HepG2 (cell line): ENCODE data around the gene EMC8. TPM values are rescaled to one million over a fixed set of nuclear protein-coding genes. Genes with fewer than 3 reads are reported as not detected.

ENCODE experiments used
- CEBPZ ChIP-seq: IDR thresholded peaks from 2 replicates; pipeline ENCODE4 v1.6.1; 2012; ENCODE audit warnings: low read length, improper control_type of control experiment
- EEA1 ChIP-seq: sonication (generic); formaldehyde crosslinking; IDR thresholded peaks from 2 replicates; pipeline ENCODE4 v1.5.1; 2020; ENCODE audit warnings: mild to moderate bottlenecking, missing genetic modification reagents, borderline replicate concordance
- HDAC2 ChIP-seq: sonication (generic); formaldehyde crosslinking; IDR thresholded peaks from 2 replicates; pipeline ENCODE4 v1.4.0; 2020; ENCODE audit warnings: missing genetic modification reagents
- HOXA7 ChIP-seq: sonication (generic); formaldehyde crosslinking; IDR thresholded peaks from 2 replicates; pipeline ENCODE4 v1.8.1; 2022; ENCODE audit warnings: mild to moderate bottlenecking, missing genetic modification reagents, moderate library complexity
- IKZF4 ChIP-seq: sonication (generic); formaldehyde crosslinking; IDR thresholded peaks from 2 replicates; pipeline ENCODE4 v1.5.1; 2020; ENCODE audit warnings: borderline replicate concordance, mild to moderate bottlenecking, low read depth, missing genetic modification reagents; ENCODE audit errors: not compliant biosample characterization
- LBX2 ChIP-seq: sonication (generic); formaldehyde crosslinking; IDR thresholded peaks from 2 replicates; pipeline ENCODE4 v1.5.0; 2020; ENCODE audit warnings: missing genetic modification reagents, mild to moderate bottlenecking, borderline replicate concordance
- MAFF ChIP-seq: IDR thresholded peaks from 2 replicates; pipeline ENCODE4 v1.6.1; 2011; ENCODE audit warnings: low read depth, low read length, improper control_type of control experiment
- MED1 ChIP-seq: sonication (generic); formaldehyde crosslinking; IDR thresholded peaks from 2 replicates; pipeline ENCODE4 v1.4.0; 2020; ENCODE audit warnings: missing genetic modification reagents
- MTERF4 ChIP-seq: sonication (generic); formaldehyde crosslinking; IDR thresholded peaks from 2 replicates; pipeline ENCODE4 v1.8.0; 2023; ENCODE audit warnings: mild to moderate bottlenecking, missing genetic modification reagents
- PLSCR1 ChIP-seq: sonication (generic); formaldehyde crosslinking; IDR thresholded peaks from 2 replicates; pipeline ENCODE4 v1.5.0; 2020; ENCODE audit warnings: missing genetic modification reagents, mild to moderate bottlenecking, borderline replicate concordance
- PRMT3 ChIP-seq: sonication (generic); formaldehyde crosslinking; IDR thresholded peaks from 2 replicates; pipeline ENCODE4 v1.8.1; 2022; ENCODE audit warnings: low read depth, mild to moderate bottlenecking, moderate library complexity, missing genetic modification reagents, borderline replicate concordance
- RFXAP ChIP-seq: sonication (generic); formaldehyde crosslinking; IDR thresholded peaks from 2 replicates; pipeline ENCODE4 v1.4.0; 2020; ENCODE audit warnings: missing genetic modification reagents, borderline replicate concordance
- SIX1 ChIP-seq: sonication (generic); formaldehyde crosslinking; IDR thresholded peaks from 2 replicates; pipeline ENCODE4 v1.4.0; 2020; ENCODE audit warnings: missing genetic modification reagents, borderline replicate concordance
- SMAD3 ChIP-seq: sonication (generic); formaldehyde crosslinking; IDR thresholded peaks from 2 replicates; pipeline ENCODE4 v1.4.0; 2020; ENCODE audit warnings: missing genetic modification reagents
- TEAD2 ChIP-seq: sonication (generic); formaldehyde crosslinking; IDR thresholded peaks from 2 replicates; pipeline ENCODE4 v1.9.0; 2021; ENCODE audit warnings: missing genetic modification reagents
- TOPORS ChIP-seq: sonication (generic); formaldehyde crosslinking; IDR thresholded peaks from 2 replicates; pipeline ENCODE4 v1.8.0; 2023; ENCODE audit warnings: mild to moderate bottlenecking, missing genetic modification reagents
- ZNF598 ChIP-seq: sonication (generic); formaldehyde crosslinking; IDR thresholded peaks from 2 replicates; pipeline ENCODE4 v1.5.1; 2020; ENCODE audit warnings: mild to moderate bottlenecking, missing genetic modification reagents, borderline replicate concordance
- ZNF770 ChIP-seq: sonication (generic); formaldehyde crosslinking; IDR thresholded peaks from 2 replicates; pipeline ENCODE4 v1.5.0; 2020; ENCODE audit warnings: mild to moderate bottlenecking, missing genetic modification reagents
- polyA plus RNA-seq, 8 experiments: library from polyadenylated mRNA; depleted of rRNA in 3 of 8; stranded (reverse) in 7 of 8; unstranded in 1 of 8; fragments of >200 nt; fragmentation: Illumina TruSeq in 4 of 8; extraction: Trizol in 4 of 8; gene quantifications; 2 replicates each; pipeline versions ENCODE4 v1.2.1 to v1.2.3, GENCODE V29; 2011 to 2016; ENCODE audit warnings: low read depth in 4 of 8, missing spikeins in 1 of 8, mixed read lengths in 1 of 8; ENCODE audit not compliant: insufficient read depth in 1 of 8
- total RNA-seq, 5 experiments: library from RNA; depleted of rRNA; stranded (reverse); fragments of >200 nt; fragmentation: Illumina TruSeq; extraction: Trizol; gene quantifications; 2 replicates each; pipeline ENCODE4 v1.2.3, GENCODE V29; 2016; ENCODE audit warnings: low read depth in 1 of 5
- TF ChIP-seq, protein P1 (sequence below): sonication (generic); formaldehyde crosslinking; IDR thresholded peaks from 2 replicates; pipeline ENCODE4 v1.8.1; 2023; ENCODE audit warnings: mild to moderate bottlenecking, moderate library complexity, missing genetic modification reagents

EMC8 gene
- total and polyA plus RNA-seq, 2 of the 13 experiments (the other 11 are each of a cell fraction or from before 2014, with no cell fraction given): 55.0 to 76.0 TPM

GRCh38 chr16:85847681-85848601, 48.6 kb upstream of the EMC8 start (continued):
- TF ChIP-seq LBX2 (CRISPR knock-in tag) (no peak), TOPORS (CRISPR knock-in tag) (peak; percentile 89), SMAD3 (peak; percentile 70; the same call in 1 of the 2 replicates), TEAD2 (CRISPR knock-in tag) (no peak), MAFF (peak; percentile 99), PRMT3 (no peak), RFXAP (CRISPR knock-in tag) (peak; percentile 72), HDAC2 (CRISPR knock-in tag) (peak; percentile 93), ZNF598 (no peak; the same call in 1 of the 2 replicates), CEBPZ (no peak), SIX1 (CRISPR knock-in tag) (peak; percentile 99), MTERF4 (CRISPR knock-in tag) (peak; percentile 40; the same call in 1 of the 2 replicates), EEA1 (CRISPR knock-in tag) (no peak), HOXA7 (peak; percentile 95), PLSCR1 (CRISPR knock-in tag) (no peak), ZNF770 (peak; percentile 81), MED1 (CRISPR knock-in tag) (peak; percentile 97), IKZF4 (no peak)
- TF ChIP-seq, protein P1, sequence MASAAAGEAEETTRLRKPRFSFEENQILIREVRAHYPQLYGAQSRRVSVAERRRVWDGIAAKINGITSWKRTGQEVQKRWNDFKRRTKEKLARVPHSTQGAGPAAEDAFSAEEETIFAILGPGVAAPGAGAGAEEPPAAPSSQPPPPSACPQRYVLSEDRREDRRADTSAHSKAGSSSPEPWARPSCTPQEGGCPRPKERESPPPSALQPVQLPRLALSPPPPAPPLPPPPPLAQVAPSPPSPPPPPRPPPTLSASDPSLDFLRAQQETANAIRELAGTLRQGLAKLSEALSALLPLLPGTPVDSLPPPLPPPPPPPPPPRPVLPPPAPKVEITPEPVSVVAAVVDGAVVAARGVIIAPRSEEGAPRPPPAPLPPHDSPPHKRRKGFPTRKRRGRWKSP (CRISPR knock-in tag): peak; percentile 88; the same call in 1 of the 2 replicates
